GM18499 (cell line): Measurements from ENCODE around the gene SCAF1.
A peak's percentile ranks its signal among the peaks of the same experiment; 100 is the strongest.

ENCODE experiments used
- ATAC-seq: cut with Tn5 transposase; IDR thresholded peaks from one replicate; pipeline ENCODE4 v1.9.1; 2021; ENCODE audit warnings: moderate number of reproducible peaks; ENCODE audit not compliant: insufficient read depth, unreplicated experiment

SCAF1 gene

DNA sequence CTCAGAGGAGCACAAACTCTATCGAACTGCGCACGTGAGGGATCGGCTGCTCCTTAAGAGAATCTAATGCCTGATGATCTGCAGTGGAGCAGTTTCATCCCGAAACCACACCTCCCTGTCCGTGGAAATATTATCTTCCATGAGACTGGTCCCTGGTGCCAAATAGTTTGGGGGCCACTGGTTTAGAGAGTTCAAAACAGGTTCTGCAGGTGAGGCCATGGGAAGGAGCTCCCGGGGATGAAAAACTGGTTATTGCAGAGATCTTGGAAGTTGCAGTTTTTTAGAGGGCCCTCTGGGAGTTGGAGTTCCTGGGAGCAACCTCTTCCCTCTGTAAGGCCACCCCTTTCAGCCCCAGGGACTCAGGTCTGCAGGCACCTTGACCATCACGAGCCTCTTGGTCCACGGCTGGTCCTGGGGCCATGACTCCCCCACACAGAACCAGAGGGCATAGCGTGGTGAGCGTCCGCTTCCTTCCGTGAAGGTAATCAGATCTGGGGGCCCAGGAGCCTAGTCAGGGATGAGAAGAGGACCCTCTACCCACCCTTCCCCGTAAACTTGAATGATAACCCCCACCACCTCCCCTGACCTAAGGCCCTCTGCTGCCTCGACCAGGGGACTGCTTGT is 18.4 kb downstream of the SCAF1 start:
- ATAC-seq: no peak

DNA sequence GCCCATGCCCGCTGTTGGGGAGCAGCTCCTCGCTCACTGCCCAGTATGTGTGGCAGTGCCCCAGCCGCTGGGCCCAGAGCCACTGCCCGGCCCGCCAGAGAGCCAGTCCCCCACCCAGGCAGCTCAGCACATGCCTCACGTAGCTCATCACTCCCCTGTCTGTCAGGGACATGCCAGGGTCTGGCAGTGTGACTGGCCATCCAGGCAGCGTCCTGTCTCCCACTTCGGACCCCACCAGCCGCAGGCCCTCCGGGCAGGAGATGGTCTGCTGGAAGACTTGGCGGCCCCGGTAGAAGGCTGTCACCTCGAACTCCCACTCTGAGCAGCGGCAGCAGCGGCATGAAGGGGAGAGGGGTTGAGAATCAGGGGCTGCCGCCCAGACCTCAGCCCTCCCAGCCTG is 20.0 kb downstream of the SCAF1 start:
- ATAC-seq: no peak

DNA sequence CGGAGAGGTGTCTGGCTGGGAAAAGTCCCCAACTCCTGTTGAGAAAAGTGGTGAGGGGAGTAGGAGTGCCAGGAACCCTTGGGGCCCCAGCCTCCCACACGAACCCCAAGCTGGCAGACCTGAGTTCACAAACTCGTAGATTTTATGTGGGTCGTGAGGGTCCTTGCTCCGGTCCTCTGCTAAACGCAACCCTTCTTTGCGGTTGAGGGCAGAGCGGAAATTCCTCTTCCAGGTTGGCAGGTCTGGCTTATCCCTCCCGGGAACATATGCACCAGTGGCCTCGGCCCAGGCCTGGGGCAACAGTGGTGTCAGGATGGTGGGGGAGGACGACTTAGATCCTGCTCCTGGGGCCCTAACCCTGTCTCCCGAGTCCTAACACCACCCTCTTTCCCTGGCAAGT is 21.2 kb downstream of the SCAF1 start:
- ATAC-seq: no peak

DNA sequence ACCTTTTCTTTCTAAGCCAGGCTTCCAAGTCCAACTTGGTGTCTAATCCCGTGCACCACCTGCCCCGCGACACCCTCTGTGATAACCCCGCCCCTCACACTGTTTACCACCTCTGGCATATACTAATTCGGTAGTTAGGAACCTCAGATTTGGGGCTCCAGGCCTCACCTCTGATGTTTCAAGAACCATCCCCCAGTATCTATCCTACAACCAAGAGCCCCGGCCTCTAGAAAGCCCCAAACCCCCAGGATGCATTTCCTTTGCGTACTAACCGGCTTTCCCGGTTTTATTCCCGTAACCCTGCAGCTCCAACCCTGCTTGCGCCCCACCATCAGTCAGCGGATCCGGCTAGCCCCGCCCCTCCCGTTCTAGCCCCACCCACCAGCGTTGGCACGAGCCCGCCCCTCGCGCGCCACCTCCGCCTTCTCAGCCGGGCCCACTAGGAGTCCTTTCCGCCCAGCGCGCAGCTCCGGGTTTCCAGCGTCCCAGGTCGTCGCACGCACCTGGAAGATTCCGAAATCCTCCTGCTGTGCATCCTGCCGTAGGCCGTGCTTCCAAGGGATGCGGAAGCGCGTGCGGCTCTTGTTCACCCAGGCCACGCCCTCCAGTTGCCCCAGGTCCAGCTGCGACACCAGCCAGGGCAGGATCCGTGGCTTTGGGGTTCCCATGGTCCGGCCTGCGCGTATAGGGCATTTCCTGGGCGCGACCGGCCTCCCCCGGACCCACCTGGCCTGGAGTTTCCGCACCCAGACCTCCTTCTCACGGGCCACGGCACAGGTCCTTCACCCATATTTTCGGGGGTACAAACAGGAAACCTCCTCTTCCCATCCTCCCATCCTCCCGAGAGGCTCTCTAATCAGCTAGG is 22.4 kb downstream of the SCAF1 start:
- ATAC-seq: no peak

DNA sequence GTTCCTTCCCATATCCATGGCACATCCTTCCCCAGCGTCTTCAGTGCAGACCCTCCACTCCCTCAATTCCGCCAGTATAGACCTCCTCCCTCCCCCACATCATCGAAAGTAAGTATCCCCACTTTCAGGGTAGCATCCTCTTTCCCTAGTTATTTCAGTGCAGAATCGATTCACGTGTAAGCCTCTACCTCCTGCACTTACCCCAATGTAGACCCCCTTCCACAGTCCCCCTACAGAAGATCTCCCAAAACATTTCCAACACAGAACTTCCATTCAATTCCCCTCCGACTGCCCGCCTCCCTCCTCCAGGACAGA is 23.0 kb downstream of the SCAF1 start:
- no peak for ATAC-seq

DNA sequence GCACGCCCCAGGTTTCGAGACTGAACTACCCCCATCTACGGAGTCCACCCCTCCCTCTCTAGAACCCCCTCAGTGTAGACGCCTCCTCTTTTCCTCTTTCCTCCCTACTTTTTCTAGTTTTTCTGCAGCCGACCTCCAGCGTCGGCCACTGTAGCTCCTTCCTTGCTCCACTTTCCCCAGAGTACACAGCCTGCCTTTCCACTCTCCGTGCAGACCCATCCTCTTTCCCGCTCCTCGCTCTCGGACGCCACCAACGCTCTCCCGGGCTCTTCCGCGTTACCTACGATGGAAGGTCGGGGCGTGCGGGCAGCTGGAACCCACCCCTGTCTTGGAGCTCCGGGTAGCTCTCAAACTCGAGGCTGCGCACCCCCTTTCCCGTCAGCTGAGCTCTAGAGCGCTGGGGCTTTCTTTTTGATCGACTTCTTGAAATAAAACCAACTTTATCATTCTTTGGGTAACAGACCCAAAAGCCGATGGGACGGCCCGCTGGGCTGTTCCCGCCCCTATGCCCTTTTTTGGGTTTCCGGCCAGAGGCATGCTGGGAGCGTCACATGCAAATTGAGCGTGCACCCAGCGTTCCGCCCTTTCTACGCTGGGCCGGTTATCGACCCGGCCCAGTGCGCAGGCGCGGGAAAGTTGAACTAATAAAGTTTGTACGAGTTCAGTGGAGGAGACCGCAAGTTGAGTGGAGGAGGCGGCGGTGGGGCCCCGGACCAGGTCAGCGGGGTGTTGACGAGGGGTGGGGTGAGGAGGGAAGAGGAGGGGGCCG is 23.5 kb downstream of the SCAF1 start, which contains the start of the genes BCL2L12 and IRF3:
TSS of gene BCL2L12 (plus strand) at position 583 of the 769 bp plus-strand sequence. CDS start 760 bp downstream, outside the sequence.
TSS of gene IRF3 (minus strand) at position 507 of the 769 bp plus-strand sequence. CDS start 1,019 bp downstream, outside the sequence.
- peak; percentile 76 for ATAC-seq

DNA sequence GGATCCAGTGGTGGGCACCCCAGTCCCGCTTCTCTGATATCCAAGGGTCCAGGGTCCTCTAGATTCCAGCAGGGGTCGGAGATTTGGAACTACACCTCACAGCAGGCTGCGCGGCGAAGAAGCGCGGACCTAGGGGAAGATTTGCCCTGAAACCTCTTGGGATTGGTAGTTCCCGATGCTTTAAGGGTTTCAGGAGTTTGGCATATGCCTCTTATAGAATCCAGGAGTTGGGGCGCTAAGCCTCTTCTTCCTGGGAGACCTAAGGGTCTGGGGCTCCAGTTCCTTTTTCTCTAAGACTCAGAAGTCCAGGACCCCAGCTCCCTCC is 24.1 kb downstream of the SCAF1 start:
- ATAC-seq: no peak

DNA sequence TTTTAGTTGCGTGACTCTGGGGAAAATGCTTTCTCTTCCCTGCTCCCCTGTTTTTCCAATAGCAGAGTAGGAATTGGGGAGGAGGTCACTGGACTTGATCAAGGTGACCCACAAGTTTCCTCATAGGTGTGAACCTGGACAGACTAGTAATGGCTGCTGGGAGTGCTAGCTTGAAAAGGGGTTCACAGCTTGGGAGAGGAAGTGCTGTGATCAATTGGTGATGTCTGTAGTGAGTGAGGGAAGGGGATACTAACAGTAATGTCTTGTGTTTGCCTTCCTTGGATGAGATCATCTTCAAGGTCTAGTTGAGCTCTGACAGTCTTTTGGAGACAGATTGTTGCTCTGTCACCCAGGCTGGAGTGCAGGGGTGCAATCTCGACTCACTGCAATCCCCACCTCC is 25.5 kb downstream of the SCAF1 start:
- ATAC-seq: no peak

DNA sequence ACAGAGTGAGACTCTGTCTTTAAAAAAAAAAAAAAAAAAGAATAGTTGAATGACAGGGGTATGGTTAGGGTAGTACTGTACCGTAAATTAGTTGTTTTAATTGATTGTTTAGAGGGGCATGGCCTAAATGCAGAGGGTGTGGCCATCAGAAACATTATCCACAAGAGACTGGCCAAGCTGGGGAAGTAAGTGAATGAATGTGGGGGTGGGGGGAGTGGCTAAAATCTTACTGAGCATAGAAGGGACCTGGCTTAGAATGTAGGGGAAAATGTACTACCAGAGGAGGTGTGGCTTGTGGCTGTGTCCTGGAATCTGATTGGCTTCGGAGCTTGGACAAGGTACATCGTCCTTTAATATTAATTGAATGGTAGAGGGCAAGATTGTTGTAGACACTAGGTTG is 27.5 kb downstream of the SCAF1 start:
- ATAC-seq: no peak

DNA sequence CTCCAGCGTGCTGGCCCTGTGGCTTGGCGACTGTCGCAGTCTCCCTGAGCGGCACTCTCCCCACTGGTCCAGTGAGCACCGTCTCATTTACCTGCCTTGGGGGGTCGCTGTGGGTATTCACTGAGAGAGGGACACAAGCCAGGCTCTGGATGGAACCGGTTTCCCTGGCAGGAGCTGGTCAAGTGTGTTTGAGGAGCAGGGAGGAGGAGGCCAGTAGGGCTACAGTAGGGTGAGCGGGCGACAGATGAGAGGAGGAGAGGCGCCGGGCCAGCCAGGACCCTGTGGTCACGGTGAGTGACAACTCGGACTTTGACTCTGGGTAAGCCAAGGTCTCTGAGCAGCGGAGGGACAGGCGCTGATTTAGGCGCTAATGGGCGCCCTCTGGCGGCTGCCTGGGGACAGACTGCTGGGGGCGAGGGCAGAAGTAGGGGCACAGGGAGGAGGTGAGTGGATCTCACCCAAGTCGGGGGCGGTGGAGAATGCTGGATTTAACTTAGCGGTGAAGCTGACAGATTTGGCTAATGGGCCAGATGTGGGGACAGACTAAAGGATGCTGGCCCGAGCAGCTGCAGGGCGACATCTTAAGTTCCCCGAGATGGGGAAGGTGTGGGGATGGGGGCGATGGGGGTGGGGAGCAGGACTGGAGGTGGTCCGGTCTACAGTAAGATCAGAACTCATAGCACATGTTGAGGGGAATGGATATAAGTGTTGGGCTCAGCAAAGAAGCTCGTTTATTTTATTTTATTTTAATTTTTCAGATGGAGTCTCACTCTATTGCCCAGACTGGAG is 30.3 kb downstream of the SCAF1 start:
- ATAC-seq: no peak

DNA sequence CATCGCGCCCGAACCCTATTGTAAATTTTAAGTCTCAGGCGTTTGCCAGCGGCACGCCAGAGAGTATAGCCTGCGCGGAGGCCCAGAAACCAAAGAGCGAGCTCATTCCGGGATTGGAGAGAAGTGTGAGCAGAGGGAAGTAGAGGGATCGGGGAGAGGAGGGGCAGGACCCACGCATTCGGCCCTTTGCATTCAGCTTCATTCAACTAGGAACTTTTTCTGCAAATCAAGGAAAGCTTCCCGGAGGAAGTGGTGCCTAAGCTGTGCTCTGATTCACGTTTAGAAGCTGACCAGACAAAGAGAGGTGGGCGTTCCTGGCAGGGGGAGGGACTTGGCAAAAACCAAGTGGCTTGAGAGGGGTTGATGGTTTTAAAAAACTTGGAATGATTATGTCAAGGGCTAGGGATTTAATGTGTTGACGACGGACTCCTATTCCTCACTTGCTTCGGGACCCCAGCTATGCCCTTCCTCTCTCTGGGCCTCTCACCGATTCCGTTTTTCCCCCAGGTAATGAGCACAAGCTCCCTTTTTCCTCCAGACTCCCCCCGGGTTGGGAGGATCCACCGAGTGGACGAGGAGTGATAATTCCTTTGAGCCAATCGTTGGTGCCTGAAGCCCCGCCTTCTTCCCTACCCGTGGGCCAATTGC is 34.3 kb downstream of the SCAF1 start:
- peak; percentile 10 for ATAC-seq

DNA sequence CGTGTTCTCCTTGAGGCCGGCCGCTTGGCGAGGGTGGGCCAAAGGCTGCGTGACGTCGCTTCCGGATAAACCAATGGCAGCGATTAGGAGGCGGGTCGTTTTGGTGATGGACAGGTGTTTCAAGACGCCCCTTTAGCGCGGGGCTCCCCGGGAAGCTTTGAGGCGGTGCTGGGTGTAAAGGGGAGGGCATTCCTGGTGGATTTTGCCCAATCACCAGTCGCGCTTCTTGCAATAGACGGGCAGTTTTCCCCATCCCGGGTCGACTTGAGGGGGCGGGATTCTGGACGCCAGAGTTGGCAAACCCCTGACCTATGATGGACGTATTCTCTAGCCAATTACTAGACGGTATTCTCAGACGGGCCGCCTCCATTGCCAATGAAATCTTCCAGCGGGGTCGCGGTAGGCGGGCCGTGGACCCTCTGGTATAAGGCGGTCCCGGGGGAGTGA is 34.8 kb downstream of the SCAF1 start:
- peak; percentile 48 for ATAC-seq

DNA sequence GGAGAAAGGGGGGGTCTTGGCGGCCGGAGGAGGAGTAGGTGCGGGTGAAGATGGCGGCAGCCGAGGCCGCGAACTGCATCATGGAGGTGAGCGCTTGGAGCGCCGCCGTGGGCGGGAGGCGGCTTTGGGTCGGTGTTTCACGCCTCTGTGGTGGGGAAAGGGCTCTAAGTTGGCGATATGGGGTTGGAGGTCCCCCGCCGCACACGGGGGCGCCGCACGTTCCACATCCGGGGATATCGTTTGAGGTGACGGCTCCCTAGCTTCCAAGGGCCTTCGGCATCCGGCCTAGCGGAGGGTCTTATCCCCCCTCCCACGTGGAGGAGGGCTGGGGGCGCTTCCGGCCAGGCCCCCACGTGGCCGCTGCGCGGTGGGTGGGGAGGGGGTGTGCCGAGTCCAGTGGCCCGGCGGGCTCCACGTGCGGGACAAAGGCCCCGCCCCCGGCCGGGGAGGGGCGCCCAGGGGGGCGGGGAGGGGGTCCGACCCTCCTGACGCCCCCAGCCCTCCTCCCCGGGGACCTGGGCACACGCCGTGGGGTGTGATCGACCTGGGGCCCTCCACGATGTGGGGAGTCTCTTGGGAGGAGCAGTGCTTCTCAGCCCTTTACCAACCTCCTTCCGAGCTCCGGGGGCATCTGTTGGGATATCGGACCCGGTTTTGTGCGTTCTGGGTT is 35.4 kb downstream of the SCAF1 start, which contains the start of gene PRMT1:
TSS of gene PRMT1 (plus strand) at position 41 of the 670 bp plus-strand sequence. CDS start at position 51, 10 bp downstream.
- ATAC-seq: no peak

DNA sequence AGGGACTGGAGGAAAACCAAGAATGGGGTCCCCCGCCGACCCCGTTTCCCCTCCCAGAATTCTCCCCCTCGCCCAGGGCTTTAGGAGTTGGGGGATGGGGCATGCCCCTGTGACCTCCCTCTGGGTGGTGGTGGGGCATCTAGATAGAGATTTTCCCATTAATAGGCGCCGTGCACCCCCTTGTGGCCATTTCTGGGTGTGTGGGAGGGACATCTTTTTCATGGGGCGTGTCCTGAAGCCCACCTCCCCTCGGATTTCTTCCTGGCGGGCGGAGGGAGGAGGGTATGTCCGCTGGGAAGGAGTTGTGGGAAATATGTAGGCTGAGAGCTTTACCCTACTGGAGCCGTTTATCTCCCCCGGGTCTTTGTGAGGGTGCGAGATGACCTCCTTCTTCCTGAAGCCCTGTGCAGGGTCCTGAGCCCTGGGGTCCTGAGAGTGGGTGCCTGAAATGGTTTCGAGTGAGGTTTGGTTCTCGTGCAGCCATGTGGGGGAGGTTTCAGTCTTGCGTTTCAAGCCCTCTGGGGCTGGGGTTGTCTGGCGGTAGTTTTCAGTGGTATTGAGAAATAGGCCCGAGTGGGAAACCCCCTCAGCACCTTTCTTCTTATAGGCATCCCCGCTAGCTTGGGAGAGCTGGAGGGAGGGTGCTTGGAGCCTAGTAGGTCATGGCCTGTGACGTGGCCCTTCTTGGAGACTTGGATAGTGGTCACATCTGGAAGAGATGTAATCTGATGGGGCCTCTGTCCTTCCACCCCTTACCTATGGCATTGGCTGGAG is 36.1 kb downstream of the SCAF1 start:
- no peak for ATAC-seq

DNA sequence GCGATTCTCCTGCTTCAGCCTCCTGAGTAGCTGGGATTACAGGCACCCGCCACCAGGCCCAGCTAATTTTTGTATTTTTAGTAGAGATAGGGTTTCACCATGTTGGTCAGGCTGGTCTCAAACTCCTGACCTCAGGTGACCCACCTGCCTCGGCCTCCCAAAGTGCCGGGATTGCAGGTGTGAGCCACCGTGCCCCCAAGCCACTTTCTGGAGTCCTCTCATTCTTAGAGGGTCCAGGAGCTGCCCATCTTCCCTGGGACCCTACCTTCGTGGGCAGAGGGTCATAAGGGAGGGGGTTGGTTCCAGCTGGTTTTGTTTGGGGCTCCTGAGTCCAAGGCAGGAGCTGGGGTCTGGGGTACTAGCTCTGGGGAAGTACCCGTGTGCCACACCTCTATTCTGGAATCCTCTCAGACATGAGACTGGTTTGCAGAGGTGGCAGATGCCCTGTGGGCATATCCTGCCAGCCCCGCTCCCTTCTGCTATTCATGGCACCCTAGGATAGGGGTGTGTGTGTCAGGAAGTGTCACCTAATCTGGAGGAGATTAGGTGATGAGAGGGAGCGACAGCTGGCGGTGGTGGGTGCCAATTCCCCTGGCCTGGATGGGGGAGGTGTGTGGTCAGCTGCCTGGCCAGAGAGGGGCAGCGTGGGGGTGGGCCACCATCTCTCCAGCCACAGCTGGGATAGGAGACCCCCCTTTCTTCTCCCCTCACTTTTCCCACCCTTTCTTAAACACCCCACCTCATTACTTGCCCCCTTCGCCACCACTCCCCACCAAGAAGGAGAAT is 37.2 kb downstream of the SCAF1 start:
- ATAC-seq: no peak

DNA sequence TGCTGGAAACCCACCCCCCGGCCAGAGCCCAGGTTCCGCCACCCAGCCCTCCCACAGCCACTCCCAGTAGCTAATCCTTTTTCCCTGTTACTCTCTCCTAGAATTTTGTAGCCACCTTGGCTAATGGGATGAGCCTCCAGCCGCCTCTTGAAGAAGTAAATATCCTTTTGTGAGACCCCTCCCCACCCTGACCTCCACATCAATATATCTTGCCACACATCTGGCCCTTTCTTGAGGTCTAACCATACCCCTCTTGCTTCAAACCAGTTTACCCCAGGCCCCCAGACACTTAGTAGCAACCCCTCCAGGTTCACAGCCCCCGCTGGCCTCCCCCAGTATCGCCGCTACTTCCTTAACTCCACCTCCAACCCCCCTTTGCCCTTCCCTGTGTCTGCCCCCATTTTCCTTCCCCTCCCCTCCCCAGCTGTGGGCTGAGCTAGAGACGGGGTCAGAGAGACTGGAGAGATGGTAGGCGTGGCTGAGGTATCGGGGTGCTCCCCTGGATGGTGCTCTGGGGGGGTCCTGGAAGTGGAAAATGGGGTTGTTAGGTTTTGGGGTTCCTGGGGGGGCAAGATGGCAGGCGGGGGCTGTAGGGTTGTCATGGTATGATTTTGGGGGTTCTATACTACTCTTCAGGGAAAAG is 37.9 kb downstream of the SCAF1 start:
- no peak for ATAC-seq
